Aorta (tissue), 5 donors: Measurements from ENCODE around the gene ADAMTS16. TPM values are rescaled to one million over a fixed set of nuclear protein-coding genes. Genes with fewer than 3 reads are reported as not detected.

ENCODE experiments used
- ATAC-seq: fragments of 200-7000 bp; cut with Tn5 transposase; one replicate; pipeline ENCODE4 v1.9.1; 2022; ENCODE audit warnings: moderate library complexity; ENCODE audit not compliant: low FRiP score
- DNase-seq, 2 donors: peaks; one replicate each; pipeline ENCODE4 v3.0.0-alpha.2; 2020
- H3K27ac ChIP-seq, 2 donors: one replicate each; pipeline ENCODE4 v1.5.1; 2013; ENCODE audit warnings: low read length in 2 of 2, mild to moderate bottlenecking in 2 of 2, moderate library complexity in 2 of 2, control low read depth in 1 of 2, inconsistent platforms in 1 of 2, low read depth in 1 of 2
- H3K27me3 ChIP-seq, 2 donors: one replicate each; pipeline ENCODE4 v1.6.1; 2013; ENCODE audit warnings: control low read depth in 1 of 2, low read length in 1 of 2, mild to moderate bottlenecking in 1 of 2, moderate library complexity in 1 of 2; ENCODE audit not compliant: insufficient read depth in 2 of 2, control insufficient read depth in 1 of 2
- H3K36me3 ChIP-seq, 2 donors: one replicate each; pipeline ENCODE4 v1.6.1; 2013; ENCODE audit warnings: control low read depth in 1 of 2, low read length in 1 of 2, mild to moderate bottlenecking in 1 of 2; ENCODE audit not compliant: insufficient read depth in 2 of 2, control insufficient read depth in 1 of 2
- H3K4me1 ChIP-seq, 2 donors: one replicate each; pipeline ENCODE4 v1.6.1; 2013; ENCODE audit warnings: low read length in 2 of 2, control low read depth in 1 of 2, mild to moderate bottlenecking in 1 of 2, moderate library complexity in 1 of 2; ENCODE audit not compliant: insufficient read depth in 2 of 2, control insufficient read depth in 1 of 2
- H3K4me3 ChIP-seq, 2 donors: one replicate each; pipeline ENCODE4 v1.5.1; 2013; ENCODE audit warnings: low read length in 2 of 2, control low read depth in 1 of 2, mild to moderate bottlenecking in 1 of 2
- H3K9me3 ChIP-seq: one replicate; pipeline ENCODE4 v1.6.1; 2013; ENCODE audit warnings: mild to moderate bottlenecking, low read length; ENCODE audit not compliant: control insufficient read depth
- WGBS, 2 donors: extraction: QIAGEN DNeasy Blood & Tissue Kit; methylation state at CpG; one replicate each; pipeline ENCODE4 v1.1.7; 2013; 5-methylcytosine and 5-hydroxymethylcytosine counted together
- intact Hi-C, 2 donors: fragments of 100-400 bp; cut with DNase I; formaldehyde crosslinking; loops; one replicate each; pipeline versions ENCODE4 v1.14.2 to v1.15.0; 2022
- polyA plus RNA-seq, 2 donors: library from polyadenylated mRNA; stranded (reverse); fragments of 200-250 nt; gene quantifications; one replicate each; pipeline ENCODE4 v1.2.3, GENCODE V29; 2013
- total RNA-seq, 2 donors: library from RNA; stranded (reverse); fragmentation: NEBNext Ultra II Directional; extraction: Animal tissue kit (Norgen Biotek cat#: 25700); gene quantifications; one replicate each; pipeline ENCODE4 v1.2.1, GENCODE V29; 2021
- donor health status: healthy with polysubstance abuse.
- donor health status: Bipolar disorder and iron deficiency.
- donor health status: DM: no; HTN: no; CAD: no.
- donor health status: DM: no; HTN: no; CAD: no.
- donor health status: DM: yes; HTN: yes; CAD: no.

ADAMTS16 gene
- total and polyA plus RNA-seq, 4 donors: 0.10 to 0.81 TPM; not detected in 2

DNA sequence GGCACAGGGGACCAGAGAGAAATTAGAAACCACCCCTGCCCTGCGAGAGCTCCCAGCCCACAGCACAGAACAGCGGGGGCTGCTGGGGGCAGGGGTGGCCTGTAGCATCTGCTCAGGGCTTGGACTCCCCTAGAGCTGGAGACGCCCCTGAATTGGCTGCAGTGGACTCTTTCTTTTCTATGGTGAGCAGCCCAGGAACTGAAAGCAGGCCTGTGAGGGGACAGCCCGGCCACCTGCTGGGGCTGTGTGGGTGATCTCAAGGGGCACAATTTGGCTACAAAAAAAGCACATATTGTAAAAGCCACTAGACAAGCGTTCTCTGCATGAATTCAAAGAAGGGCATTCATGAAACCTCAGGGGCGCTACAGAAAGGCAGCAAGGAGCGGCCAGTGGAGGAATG, 224.8 kb downstream of the ADAMTS16 start:
- ATAC-seq: no peak

GRCh38 chr5:5367739-5368138, 227.6 kb downstream of the ADAMTS16 start:
- ATAC-seq: peak; percentile 37
- WGBS, 2 donors: 97 to 100% methylated on average over 1 of the region's 1 CpG
- no peak for DNase-seq

More for the DNA sequence above, 224.8 kb downstream of the ADAMTS16 start:
- Histone ChIP-seq H3K27me3 (no peaks in the 10 kb centered on the region), H3K4me1 (no peaks in the 10 kb centered on the region), H3K27ac (no peak overlapping the region), H3K4me3 (no peak overlapping the region), H3K9me3 (no peaks in the 10 kb centered on the region), H3K36me3 (no peaks in the 10 kb centered on the region)
- WGBS, 2 donors: 95 to 96% methylated on average over 7 of the region's 7 CpGs
- DNase-seq: no peak
- intact Hi-C loops: no loop called here

GRCh38 chr5:5369051-5369605, 229.0 kb downstream of the ADAMTS16 start:
- H3K9me3 ChIP-seq: no peaks in the 10 kb centered on the region
- no peak for DNase-seq
- no peaks in the 10 kb centered on the region for H3K4me1 ChIP-seq
- no peaks in the 10 kb centered on the region for H3K27me3 ChIP-seq
- no peak for ATAC-seq
- H3K27ac ChIP-seq: no peak overlapping the region
- WGBS, 2 donors: 42 to 64% methylated on average over 4 of the region's 4 CpGs
- no peaks in the 10 kb centered on the region for H3K36me3 ChIP-seq
- intact Hi-C loops: no loop called here
- no peak overlapping the region for H3K4me3 ChIP-seq

More at GRCh38 chr5:5367739-5368138, 227.6 kb downstream of the ADAMTS16 start:
- no peaks in the 10 kb centered on the region for H3K9me3 ChIP-seq
- no peaks in the 10 kb centered on the region for H3K36me3 ChIP-seq
- no peak overlapping the region for H3K4me3 ChIP-seq
- intact Hi-C loops: no loop called here
- H3K27ac ChIP-seq: no peak overlapping the region
- H3K4me1 ChIP-seq: no peaks in the 10 kb centered on the region
- H3K27me3 ChIP-seq: no peaks in the 10 kb centered on the region
